ELR (cell line): Measurements from ENCODE around the gene ZBTB21.
"Not testable (repeated sequence)": the region's sequence is repeated elsewhere in the genome, so short reads cannot be mapped to it uniquely, and the experiment has no call there.

Experiments used
- DNase-seq: peaks from one replicate; pipeline ENCODE4 v3.0.0-alpha.2; 2015; ENCODE audit warnings: low read depth

The ZBTB21 gene

DNA sequence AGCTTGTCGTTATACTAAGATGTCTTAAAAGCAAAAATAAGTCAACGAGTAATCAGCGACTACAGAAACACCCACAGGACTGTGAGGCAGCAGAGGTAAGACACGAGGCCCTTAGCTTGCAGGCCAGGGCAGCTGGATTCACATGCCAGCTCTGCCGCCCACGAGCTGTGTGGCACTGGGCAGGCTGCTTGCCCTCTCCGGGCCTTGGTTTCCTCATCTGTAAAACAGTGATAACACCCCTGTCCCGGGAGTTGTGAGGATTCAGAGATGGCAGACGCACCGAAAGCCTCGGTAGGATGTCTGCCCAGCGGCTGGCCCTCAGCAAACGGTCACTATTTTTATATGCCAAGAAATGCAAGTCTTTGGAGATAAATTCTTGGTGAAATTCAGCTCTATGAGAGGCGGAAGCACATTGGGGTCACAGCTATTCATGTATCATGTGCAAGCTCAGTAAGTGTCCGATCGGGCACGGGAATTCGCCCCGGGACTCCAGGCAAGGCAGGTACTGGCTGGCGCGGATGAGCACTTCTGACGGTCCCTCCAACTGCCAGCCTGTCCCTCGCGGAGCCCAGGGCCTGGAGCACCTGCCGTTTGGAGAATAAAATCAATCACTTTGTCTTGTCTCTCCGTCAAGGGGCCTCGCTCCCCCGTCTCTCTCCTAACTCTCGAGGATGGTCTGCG is 57.5 kb downstream of the ZBTB21 start:
- DNase-seq: peak; percentile 24

- DNase-seq: no peak
Observed at GRCh38 chr21:41951876-41952567, 58.1 kb downstream of the ZBTB21 start.

DNA sequence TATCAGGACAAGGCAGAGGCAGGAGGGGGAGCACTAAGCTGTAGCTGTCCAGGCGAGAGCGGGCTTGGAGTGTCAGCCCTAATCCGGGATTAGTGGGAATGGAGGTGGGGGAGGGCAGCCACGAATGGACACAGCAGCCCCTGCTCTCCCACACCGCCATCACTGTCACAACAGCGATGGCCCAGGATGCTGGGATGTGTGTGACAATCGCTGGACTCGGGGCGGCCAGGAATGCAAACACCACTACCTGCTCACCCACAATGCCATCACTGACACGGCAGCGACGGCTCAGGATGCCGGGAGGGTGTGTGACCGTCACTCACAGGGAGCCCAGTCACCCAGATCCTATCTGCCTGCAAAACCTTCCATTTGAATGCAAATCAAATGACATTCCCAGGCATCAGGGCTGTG is 59.2 kb downstream of the ZBTB21 start:
- no peak for DNase-seq

GRCh38 chr21:41949631-41950030 is 60.5 kb downstream of the ZBTB21 start:
- DNase-seq: not testable (repeated sequence)

GRCh38 chr21:41948901-41949300 is 61.3 kb downstream of the ZBTB21 start:
- no peak for DNase-seq

- DNase-seq: peak; percentile 38
Observed at GRCh38 chr21:41948078-41948895, 61.9 kb downstream of the ZBTB21 start.

GRCh38 chr21:41945982-41946381 is 64.2 kb downstream of the ZBTB21 start:
- DNase-seq: no peak

DNA sequence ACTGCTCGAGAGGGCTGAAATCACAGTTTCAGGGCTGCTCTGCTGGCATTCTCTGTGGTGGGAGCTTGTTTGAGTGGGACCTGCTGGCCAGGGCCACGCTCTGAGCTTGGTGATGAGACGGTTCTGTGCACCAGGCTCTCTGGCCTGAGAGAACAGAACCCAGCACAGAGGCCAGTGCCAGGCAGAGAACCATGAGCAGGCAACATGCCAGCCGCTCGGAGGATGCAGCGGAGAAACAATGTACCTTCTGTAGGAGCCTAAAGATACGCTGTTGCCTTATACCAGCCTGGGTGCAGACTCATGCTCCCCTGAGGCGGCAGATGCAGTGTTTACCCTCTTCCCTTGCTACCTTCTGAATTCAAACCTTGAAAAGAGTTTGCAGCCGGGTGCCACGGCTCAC is 66.3 kb downstream of the ZBTB21 start:
- no peak for DNase-seq

- DNase-seq: no peak
Observed at GRCh38 chr21:41942457-41942856, 67.7 kb downstream of the ZBTB21 start.

DNA sequence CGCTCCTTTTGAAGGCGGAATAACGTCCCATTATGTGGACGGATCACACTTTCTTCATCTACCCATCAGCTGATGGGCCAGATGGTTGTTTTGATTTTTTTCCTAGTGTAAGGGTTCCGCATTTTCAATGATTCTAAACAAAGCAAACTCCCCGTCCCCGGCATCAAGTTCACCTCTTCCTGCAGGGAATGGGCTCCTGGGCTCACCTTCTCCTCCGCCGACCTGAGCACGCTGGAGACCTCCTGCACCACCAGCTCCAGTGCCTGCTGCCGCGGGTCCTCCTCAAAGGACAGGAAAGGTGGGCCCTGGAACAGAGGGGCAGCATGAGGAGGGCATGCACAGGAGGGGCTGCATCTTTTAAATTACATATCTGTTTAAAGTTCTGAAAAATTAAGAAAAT is 68.2 kb downstream of the ZBTB21 start:
- no peak for DNase-seq

- DNase-seq: no peak
Observed at GRCh38 chr21:41940431-41940830, 69.7 kb downstream of the ZBTB21 start.

GRCh38 chr21:41939391-41939790 is 70.8 kb downstream of the ZBTB21 start:
- DNase-seq: no peak
